BJ (cell line): ENCODE data around the gene FRMD3. TPM values are rescaled to one million over a fixed set of nuclear protein-coding genes. Genes with fewer than 3 reads are reported as not detected.

Experiments used
- CTCF ChIA-PET: fragments of 350-600 bp; formaldehyde crosslinking; extraction: SDS; loops from one replicate; lab custom pipeline; 2021; ENCODE audit warnings: antibody characterized with exemption, inconsistent platforms; lab: Yijun Ruan, JAX
- POLR2A ChIA-PET: fragments of 300-600 bp; sonication (Branson Sonifier 250); formaldehyde crosslinking; extraction: SDS; loops from one replicate; lab custom pipeline; 2021; ENCODE audit warnings: antibody characterized with exemption; lab: Charles Lee
- DNase-seq: peaks from one replicate; pipeline ENCODE4 v3.0.0-alpha.2; 2011; ENCODE audit warnings: low read depth
- H3K27me3 ChIP-seq: 2 replicates; pipeline ENCODE4 v1.6.0; 2011; ENCODE audit warnings: low read length; ENCODE audit not compliant: control insufficient read depth, insufficient read depth
- H3K36me3 ChIP-seq: 2 replicates; pipeline ENCODE4 v1.5.1; 2011; ENCODE audit warnings: low read length; ENCODE audit not compliant: control insufficient read depth, insufficient read depth
- H3K4me3 ChIP-seq: 2 replicates; pipeline ENCODE4 v1.5.1; 2011; ENCODE audit warnings: low read depth, mild to moderate bottlenecking, control low read depth, low read length
- polyA plus RNA-seq: library from polyadenylated mRNA; depleted of rRNA; stranded (reverse); fragments of >200 nt; gene quantifications from 2 replicates; pipeline ENCODE4 v1.2.3, GENCODE V29; 2011
- TF ChIP-seq, protein P1 (sequence below): IDR thresholded peaks from 2 replicates; pipeline ENCODE4 v1.5.1; 2011; ENCODE audit warnings: low read depth, mild to moderate bottlenecking, control low read depth, inconsistent platforms, low read length, moderate library complexity; ENCODE audit not compliant: insufficient read depth

Gene FRMD3
- polyA plus RNA-seq, 1 experiment: 0.10 TPM

DNA sequence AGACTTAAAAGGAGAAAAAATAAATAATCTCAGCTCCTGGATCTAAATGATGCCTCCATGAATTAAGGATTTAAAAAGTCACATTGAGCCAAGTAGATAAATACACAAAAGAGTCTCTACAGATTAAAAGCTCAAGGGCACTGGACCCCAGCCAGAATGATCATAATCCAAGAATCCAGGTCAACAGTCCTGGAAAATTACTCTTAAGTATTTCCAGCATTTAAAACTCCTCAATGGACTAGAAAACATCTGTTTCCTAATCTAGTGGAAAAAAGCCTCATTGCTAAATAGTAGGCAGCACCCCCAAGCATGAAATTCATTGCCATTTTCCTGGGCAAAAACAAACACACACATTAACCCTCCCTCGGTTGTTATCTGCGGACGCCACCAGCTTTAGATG, 96.8 kb downstream of the FRMD3 start:
- no peaks in the 10 kb centered on the region for H3K27me3 ChIP-seq
- ChIA-PET CTCF (no interaction called here), POLR2A (no interaction called here)
- no peaks in the 10 kb centered on the region for H3K36me3 ChIP-seq
- H3K4me3 ChIP-seq: no peak overlapping the region
- no peak for DNase-seq
- TF ChIP-seq, protein P1, sequence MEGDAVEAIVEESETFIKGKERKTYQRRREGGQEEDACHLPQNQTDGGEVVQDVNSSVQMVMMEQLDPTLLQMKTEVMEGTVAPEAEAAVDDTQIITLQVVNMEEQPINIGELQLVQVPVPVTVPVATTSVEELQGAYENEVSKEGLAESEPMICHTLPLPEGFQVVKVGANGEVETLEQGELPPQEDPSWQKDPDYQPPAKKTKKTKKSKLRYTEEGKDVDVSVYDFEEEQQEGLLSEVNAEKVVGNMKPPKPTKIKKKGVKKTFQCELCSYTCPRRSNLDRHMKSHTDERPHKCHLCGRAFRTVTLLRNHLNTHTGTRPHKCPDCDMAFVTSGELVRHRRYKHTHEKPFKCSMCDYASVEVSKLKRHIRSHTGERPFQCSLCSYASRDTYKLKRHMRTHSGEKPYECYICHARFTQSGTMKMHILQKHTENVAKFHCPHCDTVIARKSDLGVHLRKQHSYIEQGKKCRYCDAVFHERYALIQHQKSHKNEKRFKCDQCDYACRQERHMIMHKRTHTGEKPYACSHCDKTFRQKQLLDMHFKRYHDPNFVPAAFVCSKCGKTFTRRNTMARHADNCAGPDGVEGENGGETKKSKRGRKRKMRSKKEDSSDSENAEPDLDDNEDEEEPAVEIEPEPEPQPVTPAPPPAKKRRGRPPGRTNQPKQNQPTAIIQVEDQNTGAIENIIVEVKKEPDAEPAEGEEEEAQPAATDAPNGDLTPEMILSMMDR: no peak

GRCh38 chr9:83440641-83441040, 97.6 kb downstream of the FRMD3 start:
- Histone ChIP-seq H3K27me3 (no peaks in the 10 kb centered on the region), H3K36me3 (no peaks in the 10 kb centered on the region), H3K4me3 (no peak overlapping the region)
- TF ChIP-seq, protein P1: no peak
- POLR2A ChIA-PET: no interaction called here
- DNase-seq: no peak
- CTCF ChIA-PET: no interaction called here

DNA sequence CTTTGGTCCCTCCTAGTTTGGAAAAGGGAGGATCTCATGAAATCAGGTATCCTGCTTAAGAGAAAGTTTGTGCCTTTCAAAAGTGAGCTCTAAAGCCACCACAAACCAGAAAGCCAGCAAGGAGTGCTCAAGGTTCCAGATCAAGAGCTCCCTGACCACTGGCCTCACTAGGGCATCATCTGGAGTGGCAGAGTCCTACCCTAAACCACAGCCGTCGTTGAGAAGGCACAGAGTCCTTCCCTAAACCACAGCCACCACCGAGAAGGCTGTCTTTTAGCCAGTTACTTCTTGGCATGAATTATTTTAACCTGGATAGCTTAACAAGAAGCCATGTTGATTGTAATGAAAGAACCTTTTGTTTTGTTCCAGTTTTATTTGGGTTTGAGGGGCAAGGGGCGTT, 102.9 kb downstream of the FRMD3 start:
- POLR2A ChIA-PET: no interaction called here
- Histone ChIP-seq H3K27me3 (no peaks in the 10 kb centered on the region), H3K4me3 (no peak overlapping the region), H3K36me3 (no peaks in the 10 kb centered on the region)
- DNase-seq: no peak
- CTCF ChIA-PET: no interaction called here
- TF ChIP-seq, protein P1: no peak

GRCh38 chr9:83434254-83434653, 103.9 kb downstream of the FRMD3 start:
- TF ChIP-seq, protein P1: no peak
- Histone ChIP-seq H3K36me3 (no peaks in the 10 kb centered on the region), H3K27me3 (no peaks in the 10 kb centered on the region), H3K4me3 (no peak overlapping the region)
- POLR2A ChIA-PET: no interaction called here
- no peak for DNase-seq
- CTCF ChIA-PET: interaction anchor here (0.8 kb wide), 1 partner anchor 92 kb away, joined by 3 read pairs; no protein-coding TSS in a partner anchor

DNA sequence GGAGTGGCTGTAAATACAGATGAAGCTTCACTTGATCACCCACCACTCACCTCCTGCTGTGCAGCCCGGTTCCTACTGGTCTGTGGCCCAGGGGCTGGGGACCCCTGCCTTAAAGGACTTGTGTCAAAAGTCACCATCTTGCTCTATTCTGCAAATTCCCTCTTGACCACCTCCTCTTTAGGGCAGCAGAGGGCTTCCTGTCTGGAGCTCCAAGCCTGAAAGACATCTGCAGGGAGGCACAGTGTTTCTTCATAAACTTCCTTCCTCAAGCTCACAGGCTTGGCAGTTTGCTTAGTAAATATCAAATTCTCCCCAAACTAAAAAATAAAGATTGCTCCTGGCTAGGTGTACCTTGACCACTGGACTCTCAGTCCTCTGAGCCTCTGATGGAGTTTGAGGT, 104.4 kb downstream of the FRMD3 start:
- no peaks in the 10 kb centered on the region for H3K27me3 ChIP-seq
- H3K4me3 ChIP-seq: no peak overlapping the region
- DNase-seq: no peak
- CTCF ChIA-PET: no interaction called here
- TF ChIP-seq, protein P1: no peak
- no peaks in the 10 kb centered on the region for H3K36me3 ChIP-seq
- POLR2A ChIA-PET: no interaction called here
